ENCODE data around the gene MLLT10.

GRCh38 chr10:21776883-21777282 lies 242.9 kb downstream of the MLLT10 start:
- no peak for TF ChIP-seq CTCF (IDR thresholded peaks at IDR 0.05)
- no peak for TF ChIP-seq POLR2A (IDR thresholded peaks at IDR 0.05)

Measured in thyroid gland (tissue), 4 donors.